HepG2 (cell line): ENCODE data around the gene TNS1. TPM values are rescaled to one million over a fixed set of nuclear protein-coding genes. Genes with fewer than 3 reads are reported as not detected.
A peak's percentile ranks its signal among the peaks of the same experiment; 100 is the strongest.

Experiments used
- ATAC-seq: fragments of 200-7000 bp; cut with Tn5 transposase; 3 replicates; pipeline ENCODE4 v1.9.1; 2020; ENCODE audit warnings: mild to moderate bottlenecking, moderate library complexity
- BruUV-seq: library from RNA; stranded (reverse); fragments of 400-500 nt; replicated peaks from 2 replicates; lab custom pipeline; 2021; lab: Mats Ljungman, UMichigan
- CTCF ChIA-PET: fragments of 300-600 bp; formaldehyde crosslinking; extraction: SDS; loops from one replicate; lab custom pipeline; 2021; ENCODE audit warnings: low total read pairs, inconsistent platforms, low intra/inter-chr PET ratio; lab: Yijun Ruan, JAX
- POLR2A ChIA-PET: fragments of 350-600 bp; sonication (Branson Sonifier 250); formaldehyde crosslinking; loops from one replicate; lab custom pipeline; 2020; ENCODE audit warnings: antibody characterized with exemption, inconsistent platforms; lab: Yijun Ruan, JAX
- DNase-seq: peaks from one replicate; pipeline ENCODE4 v3.0.0-alpha.2; 2015; ENCODE audit warnings: low spot score
- FAIRE-seq: peaks from 3 replicates; lab custom pipeline; 2011; peaks lifted over from hg19 to GRCh38; lab: Jason Lieb, UNC
- H2AFZ ChIP-seq: one replicate; pipeline ENCODE4 v1.6.1; 2011; ENCODE audit warnings: low read length, inconsistent platforms
- H3K27ac ChIP-seq: fragments of 300-600 bp; 3 replicates; pipeline ENCODE4 v1.8.0; 2011; ENCODE audit warnings: mixed run types, mild to moderate bottlenecking, mixed read lengths, low read length, inconsistent platforms; ENCODE audit not compliant: insufficient read depth; ENCODE audit errors: extremely low read length
- H3K27me3 ChIP-seq, 2 experiments: fragments of 200-600 bp in 1 of 2; 2 replicates in 1 of 2; 3 replicates in 1 of 2; pipeline versions ENCODE4 v1.6.0 to v1.8.0; 2011; ENCODE audit warnings: low read length in 2 of 2, mild to moderate bottlenecking in 2 of 2, moderate library complexity in 2 of 2, inconsistent platforms in 1 of 2; ENCODE audit not compliant: insufficient read depth in 2 of 2, control insufficient read depth in 1 of 2
- H3K36me3 ChIP-seq, 2 experiments: fragments of 200-600 bp in 1 of 2; replicated peaks in 1 of 2; 2 replicates in 1 of 2; 3 replicates in 1 of 2; pipeline versions ENCODE4 v1.5.1 to v1.8.0; 2011; ENCODE audit warnings: low read length in 2 of 2, inconsistent platforms in 1 of 2; ENCODE audit not compliant: insufficient read depth in 2 of 2, control insufficient read depth in 1 of 2
- H3K4me1 ChIP-seq: 2 replicates; pipeline ENCODE4 v1.5.1; 2012; ENCODE audit warnings: low read length, inconsistent platforms; ENCODE audit not compliant: insufficient read depth
- H3K4me2 ChIP-seq: 2 replicates; pipeline ENCODE4 v1.6.0; 2011; ENCODE audit warnings: low read depth, low read length, inconsistent platforms
- H3K4me3 ChIP-seq, 3 experiments: fragments of 200-600 bp in 1 of 3; sonication (generic), shearing (Covaris generic) in 1 of 3; replicated peaks in 1 of 3; 2 replicates each; pipeline ENCODE4 v1.5.1; 2011 to 2016; ENCODE audit warnings: low read length in 3 of 3, inconsistent platforms in 2 of 3, low read depth in 2 of 3, mild to moderate bottlenecking in 2 of 3, control low read depth in 1 of 3, mixed read lengths in 1 of 3; ENCODE audit not compliant: insufficient read depth in 1 of 3
- H3K79me2 ChIP-seq: one replicate; pipeline ENCODE4 v1.6.1; 2011; ENCODE audit warnings: low read length, inconsistent platforms; ENCODE audit not compliant: insufficient read depth
- H3K9ac ChIP-seq: 2 replicates; pipeline ENCODE4 v1.6.0; 2011; ENCODE audit warnings: mild to moderate bottlenecking, low read depth, low read length, inconsistent platforms; ENCODE audit not compliant: insufficient read depth
- H3K9me3 ChIP-seq: 2 replicates; pipeline ENCODE4 v1.5.1; 2012; ENCODE audit warnings: mild to moderate bottlenecking, low read length
- H4K20me1 ChIP-seq: 2 replicates; pipeline ENCODE4 v1.6.0; 2011; ENCODE audit warnings: inconsistent platforms, mild to moderate bottlenecking, low read length, moderate library complexity; ENCODE audit not compliant: insufficient read depth
- BRD4 ChIP-seq: sonication (generic); formaldehyde crosslinking; IDR thresholded peaks from 2 replicates; pipeline ENCODE4 v1.4.0; 2020; ENCODE audit warnings: missing genetic modification reagents
- EHMT2 ChIP-seq: fragments of 200-600 bp; sonication (generic); IDR thresholded peaks from 2 replicates; pipeline ENCODE4 v1.7.0; 2017; ENCODE audit warnings: antibody characterized with exemption, low read depth, low read length, borderline replicate concordance
- GTF3A ChIP-seq: sonication (generic); formaldehyde crosslinking; conservative IDR thresholded peaks from 2 replicates; pipeline ENCODE4 v1.4.0; 2020; ENCODE audit warnings: mild to moderate bottlenecking, missing genetic modification reagents
- ISX ChIP-seq: sonication (generic); formaldehyde crosslinking; conservative IDR thresholded peaks from 2 replicates; pipeline ENCODE4 v1.5.0; 2020; ENCODE audit warnings: missing genetic modification reagents
- MTF2 ChIP-seq: sonication (generic); formaldehyde crosslinking; IDR thresholded peaks from 2 replicates; pipeline ENCODE4 v1.5.0; 2020; ENCODE audit warnings: missing genetic modification reagents, borderline replicate concordance
- PATZ1 ChIP-seq: sonication (generic); formaldehyde crosslinking; IDR thresholded peaks from 2 replicates; pipeline ENCODE4 v1.4.0; 2020; ENCODE audit warnings: missing genetic modification reagents
- SIX1 ChIP-seq: sonication (generic); formaldehyde crosslinking; IDR thresholded peaks from 2 replicates; pipeline ENCODE4 v1.4.0; 2020; ENCODE audit warnings: missing genetic modification reagents, borderline replicate concordance
- SNAPC4 ChIP-seq: sonication (generic); formaldehyde crosslinking; IDR thresholded peaks from 2 replicates; pipeline ENCODE4 v1.4.0; 2020; ENCODE audit warnings: mild to moderate bottlenecking, missing genetic modification reagents
- ZFP41 ChIP-seq: sonication (generic); formaldehyde crosslinking; IDR thresholded peaks from 2 replicates; pipeline ENCODE4 v1.4.0; 2020; ENCODE audit warnings: mild to moderate bottlenecking, missing genetic modification reagents, borderline replicate concordance
- ZNF224 ChIP-seq: sonication (generic); formaldehyde crosslinking; IDR thresholded peaks from 2 replicates; pipeline ENCODE4 v1.5.0; 2020; ENCODE audit warnings: mild to moderate bottlenecking, missing genetic modification reagents
- ZNF331 ChIP-seq: sonication (generic); formaldehyde crosslinking; IDR thresholded peaks from 2 replicates; pipeline ENCODE4 v1.4.0; 2020; ENCODE audit warnings: missing genetic modification reagents
- ZNF362 ChIP-seq: sonication (generic); formaldehyde crosslinking; IDR thresholded peaks from 2 replicates; pipeline ENCODE4 v1.4.0; 2020; ENCODE audit warnings: missing genetic modification reagents, mild to moderate bottlenecking, borderline replicate concordance
- ZNF672 ChIP-seq: sonication (generic); formaldehyde crosslinking; IDR thresholded peaks from 2 replicates; pipeline ENCODE4 v1.8.1; 2022; ENCODE audit warnings: missing genetic modification reagents
- ZNF768 ChIP-seq: sonication (generic); formaldehyde crosslinking; IDR thresholded peaks from 2 replicates; pipeline ENCODE4 v1.4.0; 2020; ENCODE audit warnings: missing genetic modification reagents
- whole genome bisulfite sequencing: methylation state at CpG from one replicate; pipeline ENCODE4 v1.1.6; 2017; ENCODE audit warnings: low lambda C conversion rate; 5-methylcytosine and 5-hydroxymethylcytosine counted together
- in situ Hi-C: cut with HindIII; loops from 2 replicates; pipeline ENCODE4 v1.10.0; 2017; ENCODE audit warnings: low pct_unique_long_range_greater_than_20kb; ENCODE audit not compliant: extremely low pct_ligation_motif_present
- intact Hi-C: fragments of 100-400 bp; cut with micrococcal nuclease; formaldehyde crosslinking; loops from one replicate; pipeline ENCODE4 v1.10.0; 2022; ENCODE audit not compliant: unreplicated experiment
- polyA plus RNA-seq, 8 experiments: library from polyadenylated mRNA; depleted of rRNA in 3 of 8; stranded (reverse) in 7 of 8; unstranded in 1 of 8; fragments of >200 nt; fragmentation: Illumina TruSeq in 4 of 8; extraction: Trizol in 4 of 8; gene quantifications; 2 replicates each; pipeline versions ENCODE4 v1.2.1 to v1.2.3, GENCODE V29; 2011 to 2016; ENCODE audit warnings: low read depth in 4 of 8, missing spikeins in 1 of 8, mixed read lengths in 1 of 8; ENCODE audit not compliant: insufficient read depth in 1 of 8
- total RNA-seq, 5 experiments: library from RNA; depleted of rRNA; stranded (reverse); fragments of >200 nt; fragmentation: Illumina TruSeq; extraction: Trizol; gene quantifications; 2 replicates each; pipeline ENCODE4 v1.2.3, GENCODE V29; 2016; ENCODE audit warnings: low read depth in 1 of 5

The TNS1 gene
- total and polyA plus RNA-seq, 2 of the 13 experiments (the other 11 are each of a cell fraction or from before 2014, with no cell fraction given), result 1.9 to 118 TPM

- TF ChIP-seq ZFP41 (CRISPR knock-in tag) (no peak), ZNF224 (CRISPR knock-in tag) (no peak)
Measured at GRCh38 chr2:217791551-217791950, 211.2 kb downstream of the TNS1 start (continued).

- no peaks in the 10 kb centered on the region for H3K79me2 ChIP-seq
- peak overlapping the region; percentile 35; the same call in 1 of the 2 replicates for H3K9ac ChIP-seq
- no peak for DNase-seq
- CTCF ChIA-PET, result interaction anchor here (1.0 to 6.4 kb wide), 4 partner anchors 96 to 241 kb away, joined by 3 to 106 read pairs (median 32); no protein-coding TSS in a partner anchor
- H4K20me1 ChIP-seq, result no peaks in the 10 kb centered on the region
- in situ Hi-C loops (loop anchor here (5.0 kb wide), 2 partner anchors 106 to 201 kb away; no protein-coding TSS in a partner anchor), intact Hi-C loops (no loop called here)
- H3K36me3 ChIP-seq, result no peaks in the 10 kb centered on the region
- FAIRE-seq, result no peak
- no peak overlapping the region for H2AFZ ChIP-seq
- POLR2A ChIA-PET, result interaction anchor here (1.1 to 2.2 kb wide), 4 partner anchors 96 to 203 kb away, joined by 3 to 10 read pairs (median 5); no protein-coding TSS in a partner anchor
- BruUV-seq, result no TSS peak
- H3K4me2 ChIP-seq, result peak overlapping the region; percentile 91
- H3K4me1 ChIP-seq, result peaks cover 86% of the 10 kb centered on the region
- H3K4me3 ChIP-seq, result peak overlapping the region in 1 of 3 experiments; percentile 71; a peak in 1 of 6 replicates
- WGBS, result 4% methylated on average over 5 of the region's 5 CpGs
- no peaks in the 10 kb centered on the region for H3K27me3 ChIP-seq
- ATAC-seq, result no peak
- no peaks in the 10 kb centered on the region for H3K9me3 ChIP-seq
- no peak overlapping the region for H3K27ac ChIP-seq
- TF ChIP-seq SIX1 (CRISPR knock-in tag) (no peak), SNAPC4 (CRISPR knock-in tag) (no peak), PATZ1 (no peak), ZNF768 (no peak), MTF2 (CRISPR knock-in tag) (no peak), ZNF362 (CRISPR knock-in tag) (no peak), EHMT2 (no peak), ZNF331 (no peak), GTF3A (no peak), ISX (no peak), ZNF672 (CRISPR knock-in tag) (peak; percentile 96), BRD4 (CRISPR knock-in tag) (no peak)
Measured at GRCh38 chr2:217790681-217791392, 212.0 kb downstream of the TNS1 start.
